Endothelial cell of umbilical vein (primary cell): ENCODE data around the gene PTGES3L.

Source experiments
- EZH2 ChIP-seq: IDR thresholded peaks from 2 replicates; pipeline ENCODE4 v1.6.1; 2012; ENCODE audit warnings: borderline replicate concordance, low read depth, mild to moderate bottlenecking, moderate library complexity, low read length, inconsistent platforms; ENCODE audit not compliant: severe bottlenecking
- TF ChIP-seq, protein P1 (sequence below), 2 donors: IDR thresholded peaks; 1 replicate in 1 of 2; 2 replicates in 1 of 2; pipeline ENCODE4 v1.5.1; 2011; ENCODE audit warnings: low read length in 2 of 2, mild to moderate bottlenecking in 2 of 2, moderate library complexity in 2 of 2, control low read depth in 1 of 2, inconsistent platforms in 1 of 2, low read depth in 1 of 2; ENCODE audit not compliant: insufficient read depth in 1 of 2; ENCODE audit errors: extremely low read depth in 1 of 2

DNA sequence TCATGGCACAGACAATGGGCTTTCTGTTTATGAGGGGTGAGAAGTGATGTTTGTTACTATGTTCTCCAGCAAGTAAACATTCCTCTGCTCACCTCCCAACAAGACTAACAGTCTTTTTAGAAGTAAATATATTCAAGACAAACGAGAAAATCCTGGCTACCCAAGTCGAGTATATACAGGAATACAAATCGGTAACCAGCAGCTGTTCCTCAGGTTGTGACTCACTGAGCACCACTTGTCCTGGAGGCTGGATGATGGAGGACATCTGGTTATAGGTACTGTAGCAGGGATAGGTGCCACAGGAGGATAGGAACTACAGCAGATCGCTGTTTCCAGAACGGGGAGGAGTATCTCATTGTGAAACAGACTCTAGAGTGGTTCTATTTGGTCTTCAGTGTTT lies 13.0 kb upstream of the PTGES3L start:
- TF ChIP-seq, protein P1, sequence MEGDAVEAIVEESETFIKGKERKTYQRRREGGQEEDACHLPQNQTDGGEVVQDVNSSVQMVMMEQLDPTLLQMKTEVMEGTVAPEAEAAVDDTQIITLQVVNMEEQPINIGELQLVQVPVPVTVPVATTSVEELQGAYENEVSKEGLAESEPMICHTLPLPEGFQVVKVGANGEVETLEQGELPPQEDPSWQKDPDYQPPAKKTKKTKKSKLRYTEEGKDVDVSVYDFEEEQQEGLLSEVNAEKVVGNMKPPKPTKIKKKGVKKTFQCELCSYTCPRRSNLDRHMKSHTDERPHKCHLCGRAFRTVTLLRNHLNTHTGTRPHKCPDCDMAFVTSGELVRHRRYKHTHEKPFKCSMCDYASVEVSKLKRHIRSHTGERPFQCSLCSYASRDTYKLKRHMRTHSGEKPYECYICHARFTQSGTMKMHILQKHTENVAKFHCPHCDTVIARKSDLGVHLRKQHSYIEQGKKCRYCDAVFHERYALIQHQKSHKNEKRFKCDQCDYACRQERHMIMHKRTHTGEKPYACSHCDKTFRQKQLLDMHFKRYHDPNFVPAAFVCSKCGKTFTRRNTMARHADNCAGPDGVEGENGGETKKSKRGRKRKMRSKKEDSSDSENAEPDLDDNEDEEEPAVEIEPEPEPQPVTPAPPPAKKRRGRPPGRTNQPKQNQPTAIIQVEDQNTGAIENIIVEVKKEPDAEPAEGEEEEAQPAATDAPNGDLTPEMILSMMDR (IDR thresholded peaks at IDR 0.05; ENCODE audit: extremely low read depth in 1 of 2, insufficient read depth in 1 of 2, low read depth in 1 of 2, low read length in 2 of 2): no peak
- no peak for TF ChIP-seq EZH2
